ENCODE data around the gene MYL10.
"Not testable (repeated sequence)": the region's sequence is repeated elsewhere in the genome, so short reads cannot be mapped to it uniquely, and the experiment has no call there.

The MYL10 gene

DNA sequence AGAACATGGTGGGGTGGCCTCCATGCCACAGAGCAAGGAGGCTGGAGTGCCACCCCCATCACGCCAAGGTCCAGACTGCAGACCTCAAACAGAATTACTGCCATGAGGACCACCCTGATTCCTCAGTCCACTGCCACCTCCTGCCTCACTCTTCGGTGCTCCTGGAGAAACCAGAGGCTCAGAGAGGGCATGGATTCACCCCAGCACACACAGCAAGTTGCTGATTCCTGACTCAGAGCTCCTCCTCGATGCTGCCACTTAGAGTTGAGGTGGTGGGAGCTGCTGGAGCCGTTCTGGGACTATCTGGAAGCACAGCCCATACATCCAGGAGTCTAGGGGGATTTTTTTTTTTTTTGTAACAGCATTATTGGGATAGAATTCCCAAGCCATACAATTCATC is 22.0 kb upstream of the MYL10 start:
- no peak for DNase-seq (ENCODE audit: low read depth)

DNA sequence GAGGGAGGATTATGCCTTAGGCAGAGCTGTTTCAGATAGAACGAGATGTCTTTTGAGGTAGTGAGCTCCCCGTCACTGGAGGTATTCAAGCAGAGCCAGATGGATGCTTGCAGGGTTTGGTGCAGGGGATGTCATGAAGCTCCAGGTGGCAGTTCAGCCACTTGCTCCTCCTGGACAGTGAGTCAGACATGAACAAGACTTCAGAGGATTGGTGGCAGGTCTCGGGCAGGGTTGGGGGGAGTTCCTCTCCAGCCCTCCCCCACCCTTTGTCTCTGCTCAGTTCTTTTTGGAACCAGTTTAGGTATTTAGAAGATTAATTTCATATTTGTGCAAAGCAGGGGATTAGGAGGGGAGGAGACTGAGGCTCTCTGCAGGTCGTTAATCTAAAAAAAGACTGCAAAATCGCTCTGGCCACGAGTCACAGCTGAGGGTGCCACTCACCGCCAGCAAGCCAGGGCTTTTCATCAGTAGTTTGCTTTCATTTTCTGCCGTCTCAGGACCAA is 21.5 kb upstream of the MYL10 start:
- DNase-seq (ENCODE audit: low read depth): no peak

DNA sequence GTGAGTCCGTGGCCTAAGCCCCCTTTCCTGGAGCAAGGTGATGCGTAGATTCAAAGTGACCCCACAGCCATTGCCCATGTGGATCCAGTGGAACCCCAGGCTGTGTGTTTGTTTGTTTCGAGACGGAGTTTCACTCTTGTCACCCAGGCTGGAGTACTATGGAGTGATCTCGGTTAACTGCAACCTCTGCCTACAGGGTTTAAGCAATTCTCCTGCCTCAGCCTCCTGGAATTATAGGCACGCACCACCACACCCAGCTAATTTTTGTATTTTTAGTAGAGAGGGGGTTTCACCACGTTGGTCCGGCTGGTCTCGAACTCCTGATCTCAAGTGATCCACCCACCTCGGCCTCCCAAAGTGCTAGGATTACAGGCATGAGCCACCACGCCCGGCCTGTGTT is 18.8 kb upstream of the MYL10 start:
- not testable (repeated sequence) for DNase-seq (ENCODE audit: low read depth)

DNA sequence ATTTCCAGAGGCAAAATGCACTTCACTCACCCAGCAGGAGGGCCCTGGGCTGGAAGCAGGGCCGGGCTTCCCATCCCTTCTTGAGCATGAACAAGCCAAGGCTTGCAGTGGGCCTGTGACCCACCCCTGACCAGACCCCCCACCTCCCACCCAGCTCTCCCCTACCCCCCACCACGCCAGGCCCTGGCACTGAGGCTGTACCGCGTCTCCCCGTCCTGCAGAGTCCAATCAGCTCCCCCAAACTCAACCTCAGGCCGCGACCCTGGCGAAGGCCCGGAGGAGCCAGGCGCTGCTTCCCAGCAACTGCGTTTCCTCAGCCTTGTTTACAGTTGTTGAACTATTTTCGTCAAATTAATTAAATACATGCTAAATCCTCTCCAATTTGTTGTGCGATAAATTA is 16.9 kb upstream of the MYL10 start:
- DNase-seq (ENCODE audit: low read depth): no peak

DNA sequence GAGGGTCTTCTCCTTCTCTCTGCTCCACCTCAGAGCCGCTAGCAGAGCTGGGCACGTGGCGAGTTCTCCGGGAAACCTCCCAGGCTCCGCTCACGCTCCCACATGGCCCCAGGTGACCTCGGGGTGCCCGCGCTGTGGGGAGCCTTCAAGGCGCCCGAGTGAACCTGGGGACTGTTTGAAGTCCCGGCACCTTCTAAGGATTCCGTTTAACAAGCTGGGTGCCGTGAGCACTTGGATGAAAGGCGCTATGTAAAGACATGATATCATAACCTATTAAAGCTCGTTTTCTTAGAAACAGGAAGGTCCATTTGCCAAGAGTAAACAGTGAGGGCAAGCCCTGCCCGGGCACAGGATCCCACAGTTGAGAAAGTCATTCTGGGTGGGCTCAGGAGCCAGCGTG is 15.8 kb upstream of the MYL10 start:
- no peak for DNase-seq (ENCODE audit: low read depth)

DNA sequence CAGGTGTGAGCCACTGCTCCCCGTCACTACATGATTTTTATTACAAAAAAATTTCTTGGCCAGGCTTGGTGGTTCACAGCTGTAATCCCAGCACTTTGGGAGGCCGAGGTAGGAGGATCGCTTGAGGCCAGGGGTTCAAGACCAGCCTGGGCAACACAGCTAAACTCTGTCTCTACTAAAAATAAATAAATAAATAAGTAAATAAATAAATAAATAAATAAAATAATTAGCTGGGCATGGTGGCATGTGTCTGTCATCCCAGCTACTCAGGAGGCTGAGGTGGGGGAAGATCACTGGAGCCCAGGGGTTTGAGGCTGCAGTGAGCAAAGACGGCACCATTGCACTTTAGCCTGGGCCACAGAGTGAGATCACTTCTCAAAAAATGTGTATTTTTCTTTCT is 10.0 kb upstream of the MYL10 start:
- DNase-seq (ENCODE audit: low read depth): not testable (repeated sequence)

DNA sequence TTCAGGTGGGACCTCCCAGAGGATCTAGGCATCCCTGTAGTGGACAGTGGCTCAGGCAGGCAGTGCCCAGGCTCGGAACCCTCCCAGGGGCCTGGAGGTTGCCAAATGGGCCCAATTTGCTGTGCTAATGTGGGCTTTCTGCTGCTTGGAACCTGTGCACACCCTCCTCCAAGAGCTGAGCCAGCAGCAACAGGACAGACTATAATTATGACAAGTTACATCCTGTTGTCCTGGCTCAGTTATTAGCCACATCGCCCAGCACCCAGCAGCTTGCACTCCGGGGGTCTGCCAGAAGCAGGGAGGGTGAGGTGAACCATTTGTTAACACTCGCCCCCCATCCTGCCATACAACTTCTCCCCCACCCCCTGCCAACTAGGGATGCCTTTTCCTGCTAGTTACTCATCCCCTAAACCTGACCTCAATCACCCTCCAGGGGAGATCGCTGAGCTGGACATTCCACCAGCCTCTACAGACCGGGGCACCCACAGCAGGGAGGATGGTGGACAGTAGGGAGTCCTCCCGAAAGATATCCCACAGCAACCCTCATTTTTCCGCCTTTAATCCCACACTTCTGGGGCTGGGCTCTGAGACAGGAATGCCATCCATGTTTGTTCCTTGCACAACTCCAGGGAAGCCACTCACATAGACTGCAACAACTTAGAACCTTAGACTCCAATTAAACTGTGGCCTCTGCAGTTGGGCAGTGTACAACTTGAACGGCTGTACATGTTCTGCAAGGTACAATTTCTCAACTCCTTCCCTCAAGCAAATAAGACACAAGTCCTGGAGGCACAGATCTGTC is 7.9 kb upstream of the MYL10 start:
- no peak for DNase-seq (ENCODE audit: low read depth)

DNA sequence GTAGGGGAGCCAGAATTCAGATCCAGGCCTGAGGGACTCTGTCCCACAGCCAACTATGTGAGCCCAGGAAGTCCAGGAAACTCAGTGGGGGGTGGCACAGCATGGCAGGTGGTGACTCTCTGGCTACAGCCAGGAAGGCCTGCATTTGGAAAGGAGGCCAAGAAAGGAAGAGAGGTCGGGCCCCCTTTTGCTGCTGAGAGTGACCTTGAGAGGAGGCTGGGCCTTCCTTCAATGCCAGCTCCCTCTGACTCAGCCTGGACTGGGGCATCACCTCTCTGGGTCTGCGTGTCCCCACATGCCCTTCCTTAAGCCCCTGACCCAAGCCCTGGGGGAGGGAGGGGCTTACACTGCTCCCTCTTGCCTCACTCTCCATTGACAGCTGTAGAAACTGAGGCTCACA is 6.4 kb upstream of the MYL10 start:
- no peak for DNase-seq (ENCODE audit: low read depth)

DNA sequence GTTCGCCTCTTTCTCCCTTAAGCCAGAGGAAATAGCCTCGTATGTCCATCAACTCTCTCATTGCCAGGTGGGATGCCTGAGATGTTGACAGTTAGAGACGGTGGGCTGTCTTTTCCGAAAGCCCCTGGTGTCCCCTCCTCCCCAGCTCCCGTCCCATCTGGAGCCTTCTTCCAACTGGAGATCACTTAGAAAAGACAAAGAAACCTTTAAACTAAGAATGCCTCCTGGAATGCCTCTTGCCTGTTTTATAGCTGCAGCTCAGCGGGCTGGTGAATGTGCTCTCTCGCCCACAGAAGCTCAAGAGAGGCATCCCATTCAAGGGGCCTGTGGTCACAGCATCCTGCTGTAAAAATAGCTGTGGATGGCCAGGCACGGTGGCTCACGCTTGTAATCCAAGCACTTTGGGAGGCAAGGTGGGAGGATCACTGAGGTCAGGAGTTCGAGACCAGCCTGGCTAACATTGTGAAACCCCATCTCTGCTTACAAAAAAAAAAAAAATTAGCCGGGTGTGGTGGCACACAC is 5.2 kb upstream of the MYL10 start:
- DNase-seq (ENCODE audit: low read depth): no peak

DNA sequence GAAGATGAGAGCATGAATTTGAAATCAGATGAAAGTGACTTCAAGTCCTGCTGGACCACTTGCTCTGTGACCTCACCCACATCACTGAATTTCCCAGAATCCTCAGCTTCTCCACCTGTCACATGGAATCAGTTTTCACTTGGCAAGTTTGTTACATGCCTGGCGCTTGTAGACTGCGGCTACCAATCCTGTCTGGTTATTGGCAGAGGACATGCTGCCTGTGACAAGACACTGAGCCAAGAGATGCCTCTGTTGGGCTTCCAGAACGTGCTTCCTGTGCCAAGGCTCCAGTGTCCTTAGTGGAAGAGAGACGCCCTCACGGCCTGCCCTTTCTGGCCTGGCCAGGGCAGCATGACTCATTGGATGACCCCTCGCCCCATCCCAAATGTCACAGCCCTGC is 4.4 kb upstream of the MYL10 start:
- DNase-seq (ENCODE audit: low read depth): no peak

DNA sequence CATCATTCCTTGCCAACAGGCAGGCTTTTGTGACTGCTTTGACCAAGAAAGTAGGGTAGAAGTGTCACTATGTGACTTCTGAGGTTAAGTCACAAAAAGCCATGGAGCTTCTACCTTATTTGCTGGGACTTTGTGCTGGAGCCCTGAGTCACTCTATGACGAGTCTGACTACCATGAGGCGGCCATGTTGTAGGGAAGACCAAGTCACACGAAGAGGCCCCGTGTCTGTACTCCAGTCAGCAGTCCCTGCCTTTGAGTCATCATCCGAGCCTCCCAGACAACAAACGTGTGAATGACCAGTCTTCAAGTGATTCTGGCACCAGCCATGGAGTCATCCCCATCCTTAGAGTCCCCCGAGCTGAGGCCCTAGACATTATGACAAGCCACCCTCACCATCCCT is 3.5 kb upstream of the MYL10 start:
- DNase-seq (ENCODE audit: low read depth): no peak

DNA sequence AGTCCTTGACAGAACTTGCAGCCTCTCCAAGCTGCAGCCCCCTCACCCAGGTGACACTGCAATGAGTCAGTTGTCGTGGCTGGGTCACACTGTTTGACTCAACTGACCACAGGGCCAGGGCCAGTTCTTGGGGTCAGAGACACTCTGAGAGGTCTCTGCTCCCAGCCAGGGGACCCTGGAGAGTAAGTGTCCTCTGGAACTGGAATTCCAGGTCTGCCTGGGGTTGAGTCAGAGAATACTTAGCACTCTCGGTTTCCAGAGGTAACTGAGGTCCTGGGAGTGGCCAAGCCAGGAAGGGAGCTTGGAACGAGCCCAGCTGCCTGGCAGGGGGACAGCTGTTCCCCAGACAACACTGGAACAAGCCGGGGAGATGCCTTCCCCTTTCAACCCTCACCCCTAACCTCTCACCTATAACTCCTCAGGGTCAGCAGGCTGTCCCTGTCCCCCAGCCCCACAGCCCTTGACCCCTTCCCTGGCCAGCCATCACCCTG is 2.2 kb upstream of the MYL10 start:
- no peak for DNase-seq (ENCODE audit: low read depth)

DNA sequence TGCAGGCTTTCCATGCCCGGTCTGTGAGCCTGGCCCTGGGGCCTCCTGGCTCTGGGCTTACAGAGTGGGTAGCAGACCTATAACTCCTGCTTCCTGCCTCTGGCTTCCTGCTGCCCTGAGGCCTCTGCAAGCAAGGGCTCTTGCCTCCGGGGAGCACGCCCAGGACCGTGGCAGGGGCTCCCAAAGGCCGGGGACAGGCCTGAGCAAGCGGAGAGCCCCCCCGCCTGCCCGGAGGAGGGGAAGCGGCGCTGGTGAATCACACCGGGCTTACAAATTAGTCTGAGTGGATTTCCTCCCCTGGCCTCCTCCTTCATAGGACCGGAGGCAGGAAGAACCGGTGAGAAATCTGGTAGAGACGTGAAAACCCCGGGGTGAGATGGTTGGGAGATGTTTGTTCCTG is 1.5 kb upstream of the MYL10 start:
- no peak for DNase-seq (ENCODE audit: low read depth)

DNA sequence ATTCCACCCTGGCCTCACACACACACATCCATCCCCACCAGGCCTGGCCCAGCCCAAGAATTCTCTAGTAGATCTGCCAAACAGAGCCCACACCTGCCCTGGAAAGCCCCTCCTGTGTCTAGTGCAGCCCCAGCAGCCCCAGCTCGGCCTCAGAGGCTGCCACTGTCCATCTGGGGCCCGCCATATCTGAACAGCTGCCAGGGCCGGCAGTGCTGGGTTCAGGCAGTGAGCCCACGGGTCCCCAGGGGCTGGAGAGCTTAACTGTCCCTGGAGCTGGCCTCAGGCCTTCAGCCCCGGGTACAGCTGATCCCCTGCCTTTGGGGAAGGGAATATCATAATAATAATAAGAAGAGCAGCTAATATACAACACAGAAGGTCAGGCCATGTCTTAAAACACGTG is 574 bp downstream of the MYL10 start:
- no peak for DNase-seq (ENCODE audit: low read depth)

DNA sequence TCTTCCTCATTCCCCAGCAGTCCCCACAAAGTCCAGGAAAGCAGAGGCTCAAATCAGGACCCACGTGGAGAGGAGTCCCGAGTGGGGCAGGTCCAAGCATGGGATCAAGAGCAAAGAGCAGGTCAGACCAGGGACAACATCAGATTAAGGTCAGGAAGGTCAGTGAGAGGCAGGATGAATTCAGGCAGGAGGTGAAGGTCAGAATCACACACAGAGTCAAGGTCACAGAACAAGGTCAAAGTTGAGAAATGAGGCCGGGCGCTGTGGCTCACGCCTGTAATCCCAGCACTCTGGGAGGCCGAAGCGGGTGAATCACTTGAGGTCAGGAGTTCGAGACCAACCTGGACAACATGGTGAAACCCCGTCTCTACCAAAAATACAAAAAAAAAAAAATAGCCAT is 2.3 kb downstream of the MYL10 start:
- DNase-seq (ENCODE audit: low read depth): no peak

DNA sequence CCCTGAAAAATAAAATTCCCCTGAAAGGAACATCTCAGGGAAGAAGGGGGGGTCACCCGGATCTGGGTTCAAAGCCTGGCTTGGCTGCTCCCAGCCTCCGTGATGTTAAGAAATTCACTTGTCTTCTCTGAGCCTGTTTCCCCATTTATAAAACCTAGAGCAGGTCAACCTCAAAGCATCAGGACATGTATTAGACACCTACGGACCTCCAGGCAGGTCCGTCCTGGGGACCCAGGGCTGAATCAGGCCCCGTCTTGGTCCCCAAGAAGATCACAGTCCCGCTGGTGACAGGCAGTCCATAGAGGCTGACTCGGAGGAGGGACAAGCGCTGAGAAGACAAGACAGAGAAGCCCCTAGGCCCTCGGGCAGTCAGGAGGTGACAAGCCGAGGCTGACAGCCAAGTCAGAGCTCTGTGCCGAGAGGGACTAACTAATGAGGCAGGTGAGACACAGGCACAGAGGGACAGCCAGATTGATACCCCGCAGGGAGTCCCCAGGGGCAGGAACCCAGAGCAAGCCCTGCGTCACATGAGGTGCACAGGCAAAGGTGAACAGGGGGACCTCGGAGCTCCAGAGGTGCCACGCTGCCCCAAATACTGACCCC is 2.9 kb downstream of the MYL10 start:
- no peak for DNase-seq (ENCODE audit: low read depth)

DNA sequence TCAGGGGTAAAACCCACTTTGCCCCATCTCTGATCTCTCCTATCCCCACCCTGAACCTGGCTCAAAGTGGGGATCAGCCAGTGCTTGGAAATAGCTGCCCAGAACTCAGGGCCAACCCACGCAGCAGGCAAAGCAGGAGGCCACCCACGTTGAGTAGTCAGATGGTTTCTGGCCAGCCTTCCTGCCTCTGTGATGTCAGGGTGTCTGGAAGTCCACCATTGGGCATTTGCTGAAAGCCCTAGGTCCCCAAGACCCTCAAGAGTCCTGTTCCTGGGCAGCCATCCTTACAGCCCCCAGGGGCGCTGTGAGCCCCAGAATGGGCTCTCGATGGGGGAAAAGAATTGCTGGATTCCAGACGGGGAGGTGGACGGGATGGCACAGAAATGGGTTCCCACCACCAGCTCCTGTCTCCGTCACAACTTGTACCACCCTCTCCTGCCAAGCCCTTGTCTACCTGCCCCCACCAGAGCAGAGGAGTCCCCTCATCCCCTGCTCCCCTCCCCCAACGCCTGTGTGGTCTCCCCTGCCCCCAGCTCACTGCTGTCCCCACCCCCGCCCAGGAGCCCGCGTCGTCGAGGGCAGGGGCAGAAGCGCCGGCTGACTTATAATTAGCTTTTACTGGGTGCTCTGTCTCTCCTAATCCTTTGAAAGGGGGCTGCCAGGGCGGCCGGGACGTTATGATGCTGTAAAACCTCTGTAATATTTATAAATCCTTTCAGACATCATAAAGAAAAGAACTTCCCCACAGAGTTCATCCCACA is 3.9 kb downstream of the MYL10 start:
- no peak for DNase-seq (ENCODE audit: low read depth)

DNA sequence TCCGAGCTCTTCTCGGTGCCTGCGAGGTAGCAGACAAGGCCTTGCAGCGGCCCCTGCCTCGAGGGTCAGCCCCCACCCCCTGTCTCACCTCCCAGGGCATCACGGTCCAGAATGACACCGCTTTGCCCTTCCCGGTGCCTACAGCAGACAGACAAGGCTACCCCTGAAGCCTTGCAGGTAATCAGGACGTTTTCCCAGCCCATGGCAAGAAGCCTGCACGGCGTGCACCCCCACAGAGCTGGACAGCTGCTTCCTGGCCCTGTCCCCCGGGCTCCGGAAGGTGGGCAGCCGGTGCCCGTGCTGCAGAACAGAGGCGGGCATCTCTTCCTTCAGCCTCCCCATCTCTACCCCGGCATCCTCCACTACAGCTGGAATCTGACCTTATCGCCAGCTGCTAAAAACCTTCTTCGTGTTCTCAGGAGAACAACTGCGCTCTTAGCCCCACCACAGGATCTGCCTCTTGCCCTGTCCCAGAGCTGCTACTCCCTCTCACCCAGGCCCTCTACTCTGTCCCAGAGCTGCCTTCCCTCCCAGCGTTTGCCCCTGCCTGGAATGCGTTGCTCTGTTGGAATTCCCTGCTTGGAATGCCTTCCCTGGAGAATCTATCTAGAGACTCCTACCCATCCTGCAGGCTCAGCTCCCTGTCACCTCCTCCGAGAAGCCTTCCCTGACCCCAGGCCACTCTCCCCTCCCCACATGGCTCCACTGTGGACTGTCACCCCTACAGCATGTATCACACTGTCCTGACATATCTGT is 4.7 kb downstream of the MYL10 start:
- no peak for DNase-seq (ENCODE audit: low read depth)

DNA sequence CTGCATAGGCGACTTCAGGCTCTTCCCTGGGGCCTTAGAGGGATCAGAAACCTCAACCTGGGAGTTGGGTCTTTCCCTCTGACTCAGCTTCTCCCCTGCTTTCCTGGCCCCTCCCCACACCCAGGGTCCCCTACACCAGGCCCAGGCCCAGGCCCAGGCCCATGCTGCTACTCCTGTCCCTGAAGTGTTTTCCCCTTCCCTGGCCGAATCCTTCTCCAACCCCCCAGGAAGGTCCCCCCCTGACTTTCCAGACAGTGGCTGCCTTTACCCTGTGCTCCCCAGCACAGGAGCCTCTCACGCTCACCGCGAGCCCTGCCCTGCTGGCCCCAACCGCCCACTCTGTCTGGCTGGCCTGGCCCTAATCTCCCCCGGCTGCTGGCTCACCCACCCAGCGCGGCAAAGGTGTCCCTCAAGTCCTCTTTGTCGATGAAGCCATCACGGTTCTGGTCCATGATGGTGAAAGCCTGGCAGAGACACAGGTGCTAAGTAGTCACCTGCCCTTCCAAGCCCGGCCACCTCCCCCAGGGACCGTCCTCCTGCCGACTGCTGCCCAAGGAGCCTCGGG is 6.4 kb downstream of the MYL10 start:
- DNase-seq (ENCODE audit: low read depth): no peak

DNA sequence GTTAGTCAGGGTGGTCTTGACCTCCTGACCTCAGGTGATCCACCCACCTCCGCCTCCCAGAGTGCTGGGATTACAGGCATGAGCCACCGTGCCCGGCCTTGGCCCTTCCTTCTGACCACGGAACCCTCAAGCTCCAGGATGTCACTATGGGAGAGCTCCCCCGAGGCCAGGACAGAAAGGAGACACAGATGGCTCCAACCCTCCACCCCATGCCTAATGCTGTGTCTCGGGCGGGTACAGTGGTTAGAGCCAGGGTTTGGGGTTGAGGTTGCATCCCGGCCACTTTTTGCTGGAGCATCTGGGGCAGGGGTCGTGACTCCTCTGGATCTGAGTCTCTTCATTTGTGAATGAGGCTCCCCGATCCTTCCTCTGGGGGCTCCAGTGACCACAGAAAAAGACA is 8.1 kb downstream of the MYL10 start:
- DNase-seq (ENCODE audit: low read depth): no peak

DNA sequence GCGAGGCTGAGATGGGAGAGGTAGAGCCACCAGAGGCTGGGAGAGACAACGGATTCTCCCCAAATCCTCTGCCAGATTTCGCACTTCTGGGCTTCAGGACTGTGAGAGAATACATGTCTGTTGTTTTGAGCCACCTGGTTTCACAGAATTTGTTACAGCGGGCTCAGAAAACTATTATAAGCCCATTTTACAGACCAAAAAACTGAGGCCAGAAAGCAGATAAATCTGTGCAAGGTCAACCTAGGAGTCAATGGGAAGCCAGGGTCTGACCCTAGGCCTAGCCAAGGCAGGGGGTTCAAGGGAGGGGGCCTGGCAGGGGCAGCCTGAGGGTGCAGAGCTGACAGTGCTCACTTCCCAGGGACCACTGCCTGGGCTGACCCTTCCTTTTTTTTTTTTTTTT is 8.7 kb downstream of the MYL10 start:
- DNase-seq (ENCODE audit: low read depth): no peak

DNA sequence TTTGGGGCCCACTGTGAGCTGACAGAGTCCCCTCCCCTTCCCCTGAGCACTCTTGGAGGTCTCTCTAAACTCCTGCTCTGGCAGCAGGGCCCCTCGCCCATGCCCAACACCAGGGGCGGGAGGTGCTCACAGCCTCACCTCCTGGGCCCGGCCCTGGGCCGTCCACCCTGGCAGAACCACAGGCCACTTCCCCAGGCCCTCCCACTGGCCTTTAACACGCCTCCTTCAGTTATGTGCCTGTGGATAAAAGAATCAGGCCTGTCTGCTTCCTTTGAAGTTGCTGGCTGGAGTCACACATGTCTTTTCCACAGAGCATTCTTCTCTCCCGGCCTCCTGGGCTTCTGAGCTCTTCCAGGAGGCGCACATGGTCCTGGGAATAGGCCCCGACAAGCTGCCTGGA is 10.2 kb downstream of the MYL10 start:
- DNase-seq (ENCODE audit: low read depth): no peak

Measured in stimulated activated CD8-positive, alpha-beta memory T cell treated with anti-CD3 and anti-CD28 coated beads, Interleukin-15, amount 100 ng/mL, for 24 hours (primary cell).